ENCODE results near the gene RHD.
A peak's percentile ranks its signal among the peaks of the same experiment; 100 is the strongest.
"Not testable (repeated sequence)": the region's sequence is repeated elsewhere in the genome, so short reads cannot be mapped to it uniquely, and the experiment has no call there.

The RHD gene

DNA sequence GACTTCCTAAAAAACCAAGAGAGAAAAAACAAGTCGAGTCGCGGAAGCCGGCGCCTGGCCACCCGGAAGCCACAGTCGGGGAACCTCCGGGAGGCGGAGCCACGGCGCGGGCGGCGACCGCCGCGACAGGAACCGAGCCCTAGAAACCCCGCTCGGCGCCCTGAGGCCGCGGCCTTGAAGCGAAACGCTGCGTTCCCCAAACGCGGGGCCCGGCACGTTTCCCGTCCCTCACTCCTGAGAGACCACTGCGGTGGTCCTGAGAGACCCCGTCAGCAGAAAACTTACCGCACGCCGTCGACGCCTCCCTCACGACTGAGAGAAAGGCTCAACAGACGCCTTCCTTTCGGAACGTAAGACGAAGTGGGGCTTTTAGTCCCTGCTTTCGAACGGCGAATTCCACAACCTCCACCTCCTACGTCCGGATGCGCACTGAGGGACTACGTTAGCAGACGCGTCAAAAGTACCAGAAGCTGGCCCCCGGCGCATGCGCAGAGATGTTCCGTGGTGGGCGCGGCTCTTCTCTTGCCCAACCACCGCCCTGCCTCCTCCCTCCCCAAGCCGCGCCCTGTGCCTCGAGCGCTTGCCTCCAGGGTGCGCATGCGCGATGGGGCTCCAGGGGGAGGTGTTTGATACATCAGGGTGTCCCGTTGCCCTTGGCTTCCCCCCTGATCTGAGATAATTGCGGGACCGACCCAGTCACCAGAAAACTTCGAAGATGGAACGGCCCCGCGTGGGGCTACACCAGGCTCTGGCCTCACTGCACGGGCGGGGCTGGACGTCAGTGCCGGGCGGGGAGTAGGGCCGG lies 25.1 kb upstream of the RHD start, which contains the start of gene RSRP1:
Gene RSRP1, minus strand, starts transcription at position 431 of the 805 bp plus-strand sequence. CDS start 491 bp downstream, outside the sequence.
- Mint-ChIP-seq H3K36me3 (ENCODE audit: low read depth) (peaks cover 47% of the 10 kb centered on the region), H3K4me1 (ENCODE audit: low read depth) (peaks cover 54% of the 10 kb centered on the region), H3K4me3 (peak within 1 kb of the TSS; percentile 94)

DNA sequence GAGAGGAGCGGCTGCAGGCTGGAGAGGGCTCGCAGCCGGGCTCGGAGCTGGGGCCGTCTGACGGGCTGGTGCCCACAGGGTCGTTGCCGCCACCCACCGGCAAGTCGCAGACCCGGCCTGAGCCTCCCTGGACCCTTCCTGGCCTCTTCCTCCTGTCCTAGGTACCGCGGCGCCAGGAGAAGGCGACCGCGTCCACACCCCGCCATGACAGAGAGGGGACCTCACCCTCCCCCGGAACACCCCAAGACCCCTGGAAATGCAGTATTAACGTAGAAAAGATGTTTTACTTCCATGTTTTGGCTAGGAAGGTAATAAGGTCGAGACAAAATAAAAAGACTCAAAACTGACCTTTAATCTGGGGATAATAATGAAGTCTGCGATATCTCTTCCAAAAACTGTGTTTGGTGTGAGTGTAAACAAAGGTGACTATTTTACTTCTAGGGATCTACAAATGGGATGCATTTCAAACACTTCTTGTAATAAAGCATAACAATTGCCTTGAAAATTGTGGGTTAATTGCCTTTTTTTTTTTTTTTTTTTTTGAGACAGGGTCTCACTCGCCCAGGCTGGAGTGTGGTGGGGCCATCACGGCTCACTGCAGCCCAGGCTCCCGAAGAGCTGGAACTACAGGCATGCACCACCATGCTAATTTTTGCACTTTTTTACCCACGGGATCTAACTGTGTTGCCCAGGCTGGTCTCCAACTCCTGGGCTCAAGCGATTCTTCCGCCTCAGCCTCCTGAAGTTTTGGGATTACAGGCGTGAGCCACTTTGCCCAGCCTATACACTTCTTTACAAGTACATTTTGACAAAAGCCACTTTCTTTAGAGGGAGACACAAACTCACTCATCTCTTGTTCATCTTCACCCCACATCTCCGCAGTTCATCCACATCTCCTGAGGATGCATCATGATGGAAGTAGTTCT lies 24.2 kb upstream of the RHD start:
- H3K36me3 Mint-ChIP-seq (ENCODE audit: low read depth) = peaks cover 38% of the 10 kb centered on the region
- no peaks in the 10 kb centered on the region for H3K9me3 Mint-ChIP-seq
- peak overlapping the region; percentile 94 for H3K4me3 Mint-ChIP-seq
- peak overlapping the region; percentile 99 for H3K27ac Mint-ChIP-seq
- H3K4me1 Mint-ChIP-seq (ENCODE audit: low read depth) = peaks cover 47% of the 10 kb centered on the region
- no peaks in the 10 kb centered on the region for H3K27me3 Mint-ChIP-seq

More for the DNA sequence above, 25.1 kb upstream of the RHD start, which contains the start of gene RSRP1:
- no peaks in the 10 kb centered on the region for H3K27me3 Mint-ChIP-seq
- peak within 1 kb of the TSS; percentile 99 for H3K27ac Mint-ChIP-seq
- no peaks in the 10 kb centered on the region for H3K9me3 Mint-ChIP-seq

DNA sequence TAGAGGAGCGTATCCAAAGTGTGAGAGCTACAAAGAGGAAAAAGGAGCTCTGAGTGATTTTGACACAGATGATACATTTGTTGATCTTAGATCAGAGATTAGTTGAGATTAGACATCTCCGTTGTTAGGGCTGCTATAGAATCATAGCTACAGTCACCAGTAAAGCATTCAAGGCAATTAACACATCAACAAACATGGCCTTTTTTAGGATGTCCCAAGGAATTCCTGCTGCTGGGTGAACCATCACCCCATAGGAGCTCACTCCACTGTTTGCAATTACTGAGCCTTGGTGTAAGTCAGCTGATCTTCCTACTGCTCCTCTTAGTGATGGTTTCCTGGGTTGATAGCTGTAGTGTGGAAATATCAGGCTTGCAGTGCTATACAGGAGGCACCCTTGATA lies 18.4 kb upstream of the RHD start:
- no peak overlapping the region for H3K27ac Mint-ChIP-seq
- no peaks in the 10 kb centered on the region for H3K36me3 Mint-ChIP-seq (ENCODE audit: low read depth)
- H3K27me3 Mint-ChIP-seq = no peaks in the 10 kb centered on the region
- no peak overlapping the region for H3K4me3 Mint-ChIP-seq
- no peaks in the 10 kb centered on the region for H3K4me1 Mint-ChIP-seq (ENCODE audit: low read depth)
- no peaks in the 10 kb centered on the region for H3K9me3 Mint-ChIP-seq

DNA sequence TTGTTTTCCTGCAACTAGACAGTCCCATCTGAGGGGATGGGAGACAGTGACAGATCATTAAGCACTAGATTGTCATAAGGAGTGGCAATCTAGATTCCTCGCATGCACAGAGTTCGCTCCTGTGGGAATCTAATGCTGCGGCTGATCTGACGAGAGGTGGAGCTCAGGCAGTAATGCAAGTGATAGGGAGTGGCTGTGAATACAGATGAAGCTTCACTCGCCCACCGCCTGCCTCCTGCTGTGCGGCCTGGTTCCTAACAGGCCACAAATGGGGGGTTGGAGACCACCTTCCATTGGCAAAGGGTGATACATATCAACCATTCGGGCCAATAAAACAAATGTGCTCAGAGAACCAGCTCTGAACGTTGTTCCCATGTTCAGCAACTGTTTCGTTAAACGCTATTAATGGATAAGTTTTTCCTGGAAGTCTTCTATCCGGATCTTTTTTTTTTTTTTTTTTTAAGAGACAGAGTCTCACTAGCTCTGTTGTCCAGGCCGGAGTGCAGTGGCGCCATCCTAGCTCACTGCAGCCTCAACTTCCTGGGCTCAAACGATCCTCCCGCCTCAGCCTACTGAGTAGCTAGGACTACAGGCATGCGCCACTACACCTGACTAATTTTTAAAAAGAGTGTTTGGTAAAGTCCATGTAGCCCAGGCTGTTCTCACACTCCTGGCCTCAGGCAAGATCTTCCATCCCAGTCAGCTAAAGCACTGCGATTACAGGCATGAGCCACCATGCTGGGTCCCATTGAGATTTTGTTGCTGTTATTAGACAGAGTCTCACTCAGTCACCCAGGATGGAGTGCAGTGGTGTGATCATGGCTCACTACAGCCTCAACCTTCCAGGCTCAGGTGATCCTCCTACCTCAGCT lies 16.4 kb upstream of the RHD start:
- Mint-ChIP-seq H3K36me3 (ENCODE audit: low read depth) (no peaks in the 10 kb centered on the region), H3K27ac (no peak overlapping the region), H3K27me3 (no peaks in the 10 kb centered on the region), H3K4me3 (no peak overlapping the region), H3K4me1 (ENCODE audit: low read depth) (peaks cover 12% of the 10 kb centered on the region), H3K9me3 (no peaks in the 10 kb centered on the region)

DNA sequence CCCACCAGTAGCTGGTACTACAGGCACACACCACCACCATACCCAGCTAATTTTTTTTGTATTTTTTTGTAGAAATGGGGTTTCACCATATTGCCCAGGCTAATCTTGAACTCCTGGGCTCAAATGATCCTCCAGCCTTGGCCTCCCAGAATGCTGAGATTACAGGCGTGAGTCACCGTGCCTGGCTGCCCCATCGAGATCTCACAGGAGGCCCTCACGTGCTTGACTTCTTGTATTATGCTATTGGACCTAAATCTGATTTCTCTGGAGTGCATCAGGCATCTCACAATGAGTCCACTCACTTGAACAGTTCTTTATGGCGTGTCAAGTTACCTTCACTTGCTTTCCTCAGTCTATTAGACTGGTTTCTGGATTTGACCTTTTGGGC lies 15.7 kb upstream of the RHD start:
- Mint-ChIP-seq H3K4me3 (no peak overlapping the region), H3K36me3 (ENCODE audit: low read depth) (no peaks in the 10 kb centered on the region), H3K27ac (no peak overlapping the region), H3K27me3 (no peaks in the 10 kb centered on the region), H3K4me1 (ENCODE audit: low read depth) (peaks cover 12% of the 10 kb centered on the region), H3K9me3 (no peaks in the 10 kb centered on the region)

DNA sequence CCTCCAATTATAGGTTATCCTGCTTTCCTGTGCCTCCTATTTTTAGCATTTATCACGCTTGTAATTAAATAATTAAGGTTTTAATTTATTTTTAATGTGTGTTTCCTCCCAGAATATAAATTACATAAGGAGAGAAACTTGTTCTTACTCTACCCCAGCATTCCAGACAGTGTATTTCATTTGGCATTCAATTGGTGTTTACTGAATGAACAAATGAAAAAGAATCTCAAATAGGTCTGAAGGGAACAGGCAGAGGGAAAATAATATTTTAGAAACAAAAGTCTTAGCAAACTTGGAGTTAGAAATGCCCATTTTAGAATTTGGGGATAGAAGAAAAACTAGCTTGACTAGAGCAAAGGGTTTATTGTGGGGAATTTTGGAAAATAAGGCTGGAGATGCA lies 15.1 kb upstream of the RHD start:
- no peaks in the 10 kb centered on the region for H3K9me3 Mint-ChIP-seq
- no peak overlapping the region for H3K27ac Mint-ChIP-seq
- peaks cover 12% of the 10 kb centered on the region for H3K4me1 Mint-ChIP-seq (ENCODE audit: low read depth)
- no peaks in the 10 kb centered on the region for H3K27me3 Mint-ChIP-seq
- no peak overlapping the region for H3K4me3 Mint-ChIP-seq
- H3K36me3 Mint-ChIP-seq (ENCODE audit: low read depth) = peaks cover 3% of the 10 kb centered on the region

DNA sequence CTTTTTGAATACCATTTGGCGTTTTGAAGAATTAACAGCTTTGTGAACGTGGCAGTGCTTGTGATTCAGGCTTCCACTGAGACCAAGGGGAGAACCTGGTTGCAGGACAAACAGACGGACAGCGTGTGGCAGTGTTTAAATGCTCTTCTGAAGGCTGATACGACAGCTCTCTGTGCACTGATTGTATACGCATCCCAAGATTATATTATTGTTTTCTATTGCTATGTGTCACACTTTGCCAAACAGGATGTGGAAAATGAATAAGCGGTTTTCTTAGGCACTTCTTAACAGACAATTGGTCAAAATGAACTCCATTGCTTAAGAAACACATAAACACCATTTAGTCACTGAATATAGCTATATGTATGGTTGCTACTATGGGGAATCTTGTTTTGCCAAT lies 12.5 kb upstream of the RHD start:
- peaks cover 16% of the 10 kb centered on the region for H3K36me3 Mint-ChIP-seq (ENCODE audit: low read depth)
- not testable (repeated sequence) for H3K27me3 Mint-ChIP-seq, H3K4me3 Mint-ChIP-seq, H3K27ac Mint-ChIP-seq, H3K9me3 Mint-ChIP-seq
- H3K4me1 Mint-ChIP-seq (ENCODE audit: low read depth) = peaks cover 12% of the 10 kb centered on the region

DNA sequence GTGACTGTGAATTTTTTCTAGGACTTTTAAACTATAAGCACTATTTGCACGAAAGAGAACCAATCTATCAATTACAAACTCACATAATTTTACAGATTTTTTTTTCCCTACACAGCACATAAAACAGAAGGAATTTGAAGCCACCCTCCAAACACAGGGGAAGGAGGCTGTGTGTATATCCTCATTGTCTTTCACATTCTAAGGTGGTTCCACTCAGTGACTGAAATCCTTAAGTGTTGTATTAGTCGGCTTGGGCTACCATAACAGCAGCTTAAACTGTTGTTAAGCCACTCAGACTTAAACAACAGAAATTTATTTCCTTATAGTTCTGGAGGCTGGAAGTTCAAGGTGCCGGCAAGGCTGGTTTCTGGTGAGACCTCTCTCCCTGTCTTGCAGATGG lies 12.0 kb upstream of the RHD start:
- H3K9me3 Mint-ChIP-seq, H3K27me3 Mint-ChIP-seq, H3K27ac Mint-ChIP-seq, H3K4me3 Mint-ChIP-seq: not testable (repeated sequence)
- Mint-ChIP-seq H3K36me3 (ENCODE audit: low read depth) (peaks cover 16% of the 10 kb centered on the region), H3K4me1 (ENCODE audit: low read depth) (peaks cover 12% of the 10 kb centered on the region)

DNA sequence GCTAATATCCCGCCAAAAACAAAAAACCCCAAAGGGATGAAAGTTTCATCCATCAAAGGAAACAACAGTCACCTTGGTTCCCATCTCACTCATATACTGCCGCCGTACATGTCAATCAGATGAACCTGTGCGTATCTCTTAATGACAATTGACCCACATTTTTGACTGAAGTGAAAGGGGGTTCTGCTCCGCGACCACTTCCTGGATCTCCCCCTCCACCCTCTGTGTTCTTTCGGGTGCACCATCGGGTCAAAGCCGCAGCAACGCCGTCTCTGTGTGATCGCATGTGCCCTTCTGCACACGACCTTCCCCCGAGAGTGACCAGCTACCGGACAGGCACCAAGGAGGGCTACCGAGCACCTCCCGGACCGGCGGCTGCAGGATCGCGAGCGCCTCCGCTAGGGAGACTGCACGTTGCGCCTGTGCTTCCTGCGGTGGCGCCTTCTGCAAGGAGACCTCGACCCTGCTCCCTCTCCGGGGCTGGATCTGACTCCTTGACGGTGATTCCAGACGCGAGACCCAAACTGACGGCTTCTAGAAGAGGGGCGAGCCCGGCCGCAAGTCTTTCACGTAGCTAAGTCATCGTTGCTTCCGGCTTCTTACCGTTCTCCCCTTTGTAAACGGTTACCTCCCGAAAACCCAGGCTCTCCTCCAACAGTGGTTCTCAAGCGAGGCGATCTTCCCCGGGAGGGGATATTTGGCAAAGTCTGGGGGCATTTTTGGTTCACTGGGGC lies 5.6 kb upstream of the RHD start:
- peak overlapping the region; percentile 88 for H3K4me3 Mint-ChIP-seq
- not testable (repeated sequence) for H3K4me1 Mint-ChIP-seq (ENCODE audit: low read depth); H3K9me3 Mint-ChIP-seq; H3K27me3 Mint-ChIP-seq
- H3K27ac Mint-ChIP-seq = peak overlapping the region; percentile 72
- peaks cover 16% of the 10 kb centered on the region for H3K36me3 Mint-ChIP-seq (ENCODE audit: low read depth)

DNA sequence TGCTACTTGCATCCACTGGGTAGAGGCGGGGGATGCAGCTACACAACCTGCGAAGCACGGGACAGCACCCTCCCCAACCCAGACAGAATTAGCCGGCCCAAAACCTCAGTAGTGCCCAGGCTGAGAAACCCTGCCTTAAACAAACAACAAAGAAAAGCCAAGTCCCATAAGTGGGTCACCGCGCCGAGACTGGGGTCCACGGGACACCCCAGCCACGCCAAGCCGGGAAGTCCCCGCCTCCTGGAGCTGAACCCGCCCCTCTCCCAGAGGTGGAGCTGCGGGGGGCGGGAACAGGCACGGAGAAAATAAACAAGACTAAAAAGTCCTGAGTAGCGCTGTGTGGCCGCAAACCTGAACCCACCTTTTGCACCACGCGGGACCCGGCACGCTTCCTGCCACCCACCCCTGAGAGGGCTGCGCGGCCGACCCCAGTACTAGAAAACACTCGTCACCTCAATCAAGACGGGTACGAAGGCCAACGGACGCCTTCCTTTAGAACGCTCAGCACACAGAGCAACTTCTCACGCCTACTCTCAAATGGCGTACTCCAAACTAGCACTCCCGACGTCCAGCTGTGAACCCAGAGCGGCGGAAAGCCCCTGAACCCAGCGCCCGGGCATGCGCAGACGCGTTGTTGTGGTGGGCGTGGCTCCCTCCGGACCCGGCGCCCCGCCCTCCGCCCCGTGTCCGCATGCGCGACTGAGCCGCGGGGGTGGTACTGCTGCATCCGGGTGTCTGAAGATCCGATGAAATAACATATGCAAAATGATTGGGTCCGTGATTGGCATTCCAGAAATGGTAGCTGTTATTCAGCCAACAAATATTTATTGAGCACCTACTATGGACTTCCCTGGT lies 4.8 kb upstream of the RHD start:
- peak overlapping the region; percentile 68 for H3K4me3 Mint-ChIP-seq
- H3K9me3 Mint-ChIP-seq; H3K27ac Mint-ChIP-seq; H3K27me3 Mint-ChIP-seq; H3K36me3 Mint-ChIP-seq (ENCODE audit: low read depth); H3K4me1 Mint-ChIP-seq (ENCODE audit: low read depth): not testable (repeated sequence)

DNA sequence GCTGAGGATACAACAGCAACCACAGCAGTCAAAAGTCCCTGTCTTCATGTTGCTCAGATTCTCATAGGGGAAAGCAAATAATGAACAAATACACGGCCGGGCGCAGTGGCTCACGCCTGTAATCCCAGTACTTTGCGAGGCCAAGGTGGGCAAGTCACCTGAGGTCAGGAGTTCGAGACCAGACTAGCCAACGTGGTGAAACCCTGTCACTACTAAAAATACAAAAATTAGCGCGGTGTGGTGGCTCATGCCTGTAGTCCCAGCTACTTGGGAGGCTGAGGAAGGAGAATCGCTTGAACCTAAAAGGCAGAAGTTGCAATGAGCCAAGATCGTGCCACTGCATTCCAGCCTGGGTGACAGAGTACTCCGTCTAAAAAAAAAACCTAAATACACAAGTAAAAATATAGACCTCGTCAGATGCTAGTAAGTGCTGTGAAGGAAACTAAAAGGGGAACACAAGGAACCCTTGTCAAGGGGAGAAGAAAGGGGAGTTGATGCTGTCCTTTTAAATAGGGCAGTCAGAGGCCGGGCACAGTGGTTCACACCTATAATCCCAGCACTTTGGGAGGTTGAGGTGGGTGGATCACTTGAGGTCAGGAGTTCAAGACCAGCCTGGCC lies 4.1 kb upstream of the RHD start:
- H3K27ac Mint-ChIP-seq = not testable (repeated sequence)

DNA sequence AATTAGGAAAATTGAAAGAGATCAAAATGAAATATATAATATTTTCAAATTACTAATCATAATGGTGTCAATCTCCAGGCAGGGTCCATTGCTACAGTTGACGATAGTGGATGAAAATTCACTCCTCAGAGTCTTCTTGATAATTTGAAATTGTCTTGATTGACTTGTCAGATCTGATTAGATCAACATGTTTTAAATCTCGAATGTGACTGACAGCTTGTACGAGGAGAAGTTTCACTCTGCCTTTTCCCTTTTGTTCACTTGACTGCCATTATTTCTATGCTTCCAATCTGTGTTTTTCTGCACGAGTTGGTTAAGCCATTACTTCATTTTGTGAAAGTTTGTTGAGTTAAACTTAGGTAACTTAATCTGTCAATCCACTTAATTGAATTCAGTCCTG lies 3.3 kb downstream of the RHD start:
- H3K36me3 Mint-ChIP-seq (ENCODE audit: low read depth); H3K4me1 Mint-ChIP-seq (ENCODE audit: low read depth); H3K9me3 Mint-ChIP-seq; H3K27ac Mint-ChIP-seq; H3K4me3 Mint-ChIP-seq; H3K27me3 Mint-ChIP-seq: not testable (repeated sequence)

More for the DNA sequence above, 4.1 kb upstream of the RHD start:
- not testable (repeated sequence) for H3K4me1 Mint-ChIP-seq (ENCODE audit: low read depth); H3K27me3 Mint-ChIP-seq; H3K36me3 Mint-ChIP-seq (ENCODE audit: low read depth); H3K9me3 Mint-ChIP-seq
- peak overlapping the region; percentile 68 for H3K4me3 Mint-ChIP-seq

DNA sequence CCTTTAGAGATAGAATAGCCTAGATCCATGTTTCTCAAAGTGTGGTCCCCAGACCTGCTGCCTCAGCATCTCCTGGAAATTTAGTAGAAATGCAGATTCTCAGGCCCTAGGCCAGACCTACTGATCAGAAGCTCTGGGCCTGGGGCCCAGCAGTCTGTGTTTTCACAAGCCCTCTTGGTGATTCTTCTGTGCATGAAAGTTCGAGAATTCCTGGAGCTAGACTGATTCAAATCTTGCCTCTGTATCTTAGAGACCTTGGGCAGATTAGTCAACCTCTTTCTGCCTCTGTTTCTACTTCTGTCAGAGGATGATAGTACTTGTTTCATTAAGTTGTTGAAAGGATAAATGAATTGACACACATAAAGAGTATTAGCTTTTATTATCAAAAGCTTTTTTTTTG lies 5.0 kb downstream of the RHD start:
- not testable (repeated sequence) for H3K27ac Mint-ChIP-seq; H3K4me3 Mint-ChIP-seq; H3K4me1 Mint-ChIP-seq (ENCODE audit: low read depth); H3K9me3 Mint-ChIP-seq; H3K36me3 Mint-ChIP-seq (ENCODE audit: low read depth); H3K27me3 Mint-ChIP-seq
